ENCODE measurements around the gene HEATR5B. TPM values are rescaled to one million over a fixed set of nuclear protein-coding genes. Genes with fewer than 3 reads are reported as not detected.
"Not testable (repeated sequence)": the region's sequence is repeated elsewhere in the genome, so short reads cannot be mapped to it uniquely, and the experiment has no call there.

Gene HEATR5B
- polyA plus RNA-seq, 1 experiment: 17.8 TPM

GRCh38 chr2:37005118-37005868 is 78.9 kb downstream of the HEATR5B start:
- no peak for DNase-seq (ENCODE audit: low read depth, low spot score)
- H3K9me3 ChIP-seq (ENCODE audit: control insufficient read depth, insufficient read depth, low read length): no peaks in the 10 kb centered on the region
- H3K27ac ChIP-seq (ENCODE audit: low read depth, low read length): no peak overlapping the region
- ChIA-PET CTCF (interaction anchor here (1.5 to 2.2 kb wide), 2 partner anchors 29 to 219 kb away, joined by 3 to 6 read pairs; no protein-coding TSS in a partner anchor), POLR2A (interaction anchor here (0.5 kb wide), 1 partner anchor 148 kb away, joined by 5 read pairs; no protein-coding TSS in a partner anchor)
- H3K27me3 ChIP-seq (ENCODE audit: control insufficient read depth, insufficient read depth, low read length): no peaks in the 10 kb centered on the region
- peak; percentile 51 for TF ChIP-seq CTCF (IDR thresholded peaks at IDR 0.05; ENCODE audit: low read depth, low read length)
- H3K4me3 ChIP-seq (ENCODE audit: low read depth, low read length): no peak overlapping the region

GRCh38 chr2:37000988-37001556 is 83.1 kb downstream of the HEATR5B start:
- no peaks in the 10 kb centered on the region for H3K27me3 ChIP-seq (ENCODE audit: control insufficient read depth, insufficient read depth, low read length)
- DNase-seq (ENCODE audit: low read depth, low spot score): no peak
- POLR2A ChIA-PET: interaction anchor here (1.2 kb wide), 1 partner anchor 83 kb away, joined by 5 read pairs; the partner anchor contains the start of gene GPATCH11
- CTCF ChIA-PET: no interaction called here
- H3K4me3 ChIP-seq (ENCODE audit: low read depth, low read length): no peak overlapping the region
- H3K9me3 ChIP-seq (ENCODE audit: control insufficient read depth, insufficient read depth, low read length): no peaks in the 10 kb centered on the region
- no peak for TF ChIP-seq CTCF (IDR thresholded peaks at IDR 0.05; ENCODE audit: low read depth, low read length)
- H3K27ac ChIP-seq (ENCODE audit: low read depth, low read length): no peak overlapping the region

- no peak overlapping the region for H3K4me3 ChIP-seq (ENCODE audit: low read depth, low read length)
- POLR2A ChIA-PET: interaction anchor here (1.2 kb wide), 1 partner anchor 84 kb away, joined by 5 read pairs; the partner anchor contains the start of gene GPATCH11
- CTCF ChIA-PET: no interaction called here
- no peaks in the 10 kb centered on the region for H3K27me3 ChIP-seq (ENCODE audit: control insufficient read depth, insufficient read depth, low read length)
- H3K9me3 ChIP-seq (ENCODE audit: control insufficient read depth, insufficient read depth, low read length): no peaks in the 10 kb centered on the region
- H3K27ac ChIP-seq (ENCODE audit: low read depth, low read length): no peak overlapping the region
- no peak for TF ChIP-seq CTCF (IDR thresholded peaks at IDR 0.05; ENCODE audit: low read depth, low read length)
- DNase-seq (ENCODE audit: low read depth, low spot score): no peak
These were observed 83.9 kb downstream of the HEATR5B start for GRCh38 chr2:37000318-37000717.

GRCh38 chr2:36999416-36999815 is 84.8 kb downstream of the HEATR5B start:
- H3K27ac ChIP-seq (ENCODE audit: low read depth, low read length); DNase-seq (ENCODE audit: low read depth, low spot score); H3K9me3 ChIP-seq (ENCODE audit: control insufficient read depth, insufficient read depth, low read length); CTCF ChIA-PET; POLR2A ChIA-PET; H3K4me3 ChIP-seq (ENCODE audit: low read depth, low read length); H3K27me3 ChIP-seq (ENCODE audit: control insufficient read depth, insufficient read depth, low read length): not testable (repeated sequence)

GRCh38 chr2:36993841-36994620 is 90.1 kb downstream of the HEATR5B start:
- Histone ChIP-seq H3K27ac (ENCODE audit: low read depth, low read length) (no peak overlapping the region), H3K4me3 (ENCODE audit: low read depth, low read length) (no peak overlapping the region), H3K27me3 (ENCODE audit: control insufficient read depth, insufficient read depth, low read length) (no peaks in the 10 kb centered on the region), H3K9me3 (ENCODE audit: control insufficient read depth, insufficient read depth, low read length) (no peaks in the 10 kb centered on the region)
- no peak for TF ChIP-seq CTCF (IDR thresholded peaks at IDR 0.05; ENCODE audit: low read depth, low read length)
- no peak for DNase-seq (ENCODE audit: low read depth, low spot score)
- CTCF ChIA-PET: interaction anchor here (0.6 kb wide), 1 partner anchor 166 kb away, joined by 5 read pairs; no protein-coding TSS in a partner anchor
- POLR2A ChIA-PET: no interaction called here

All from AG04450 (cell line).